ENCODE data around the gene LSAMP.

LSAMP gene

GRCh38 chr3:116046350-116046749, 398.9 kb downstream of the LSAMP start:
- TF ChIP-seq, protein P1, sequence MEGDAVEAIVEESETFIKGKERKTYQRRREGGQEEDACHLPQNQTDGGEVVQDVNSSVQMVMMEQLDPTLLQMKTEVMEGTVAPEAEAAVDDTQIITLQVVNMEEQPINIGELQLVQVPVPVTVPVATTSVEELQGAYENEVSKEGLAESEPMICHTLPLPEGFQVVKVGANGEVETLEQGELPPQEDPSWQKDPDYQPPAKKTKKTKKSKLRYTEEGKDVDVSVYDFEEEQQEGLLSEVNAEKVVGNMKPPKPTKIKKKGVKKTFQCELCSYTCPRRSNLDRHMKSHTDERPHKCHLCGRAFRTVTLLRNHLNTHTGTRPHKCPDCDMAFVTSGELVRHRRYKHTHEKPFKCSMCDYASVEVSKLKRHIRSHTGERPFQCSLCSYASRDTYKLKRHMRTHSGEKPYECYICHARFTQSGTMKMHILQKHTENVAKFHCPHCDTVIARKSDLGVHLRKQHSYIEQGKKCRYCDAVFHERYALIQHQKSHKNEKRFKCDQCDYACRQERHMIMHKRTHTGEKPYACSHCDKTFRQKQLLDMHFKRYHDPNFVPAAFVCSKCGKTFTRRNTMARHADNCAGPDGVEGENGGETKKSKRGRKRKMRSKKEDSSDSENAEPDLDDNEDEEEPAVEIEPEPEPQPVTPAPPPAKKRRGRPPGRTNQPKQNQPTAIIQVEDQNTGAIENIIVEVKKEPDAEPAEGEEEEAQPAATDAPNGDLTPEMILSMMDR (IDR thresholded peaks at IDR 0.05; ENCODE audit: extremely low read depth, missing control alignments) = no peak
- DNase-seq (ENCODE audit: low spot score) = no peak

DNA sequence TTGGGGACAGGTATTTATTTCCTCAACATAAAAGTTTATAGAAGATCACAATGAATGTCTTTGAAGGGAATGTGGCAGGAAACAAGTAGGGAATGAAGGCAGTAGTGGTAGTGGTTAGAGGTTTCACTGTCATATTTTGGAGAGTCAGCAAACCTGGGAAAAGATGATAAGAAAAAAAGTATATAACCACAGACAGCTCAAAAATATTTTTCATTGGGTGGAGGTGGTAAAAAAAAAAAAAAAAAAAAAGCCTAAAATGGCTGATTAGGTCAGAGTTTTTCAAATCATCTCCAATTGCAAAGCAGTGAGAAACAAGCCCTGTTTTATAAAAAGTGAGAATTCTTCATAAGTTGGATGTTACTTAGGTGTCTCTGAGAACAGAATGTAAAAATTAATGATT, 400.0 kb downstream of the LSAMP start:
- DNase-seq (ENCODE audit: low spot score) = no peak
- TF ChIP-seq, protein P1 (IDR thresholded peaks at IDR 0.05; ENCODE audit: extremely low read depth, missing control alignments) = no peak

DNA sequence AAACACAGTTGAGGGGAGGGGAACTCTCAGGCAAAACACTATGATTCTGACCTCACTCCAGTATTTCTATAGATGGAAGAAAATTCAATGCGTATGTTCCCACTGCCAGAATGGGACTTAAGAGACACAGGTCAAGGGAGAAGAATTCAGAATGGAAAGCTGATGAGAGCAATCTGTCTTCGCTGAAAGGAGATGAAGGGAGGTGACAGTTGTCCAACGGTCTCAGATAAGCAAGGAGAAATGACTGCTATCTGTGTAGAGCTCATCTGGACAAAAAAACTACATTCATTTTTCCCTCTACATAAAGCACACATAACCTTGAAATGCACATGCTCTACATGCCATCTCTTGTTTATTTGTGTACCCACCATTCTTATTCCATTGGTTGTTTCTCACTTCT, 405.1 kb downstream of the LSAMP start:
- DNase-seq (ENCODE audit: low spot score) = no peak
- TF ChIP-seq, protein P1 (IDR thresholded peaks at IDR 0.05; ENCODE audit: extremely low read depth, missing control alignments) = no peak

DNA sequence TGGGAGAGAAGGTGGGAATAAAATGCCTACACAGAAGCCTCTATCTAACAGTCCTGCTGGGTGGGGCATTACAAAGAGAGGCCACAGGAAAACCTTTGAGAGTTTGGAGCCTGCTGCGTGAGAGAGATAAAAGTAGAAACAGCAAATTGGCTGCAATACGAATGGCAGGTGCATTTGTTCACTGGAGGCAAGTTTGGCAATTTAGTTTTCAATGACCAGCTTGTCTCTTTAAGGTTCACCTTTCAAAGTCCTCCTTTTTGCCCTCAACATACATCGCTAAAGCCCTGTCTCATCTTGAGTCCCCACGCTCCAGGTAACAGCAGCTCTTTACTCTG, 405.7 kb downstream of the LSAMP start:
- no peak for DNase-seq (ENCODE audit: low spot score)
- TF ChIP-seq, protein P1 (IDR thresholded peaks at IDR 0.05; ENCODE audit: extremely low read depth, missing control alignments) = no peak

GRCh38 chr3:116038968-116039650, 406.2 kb downstream of the LSAMP start:
- TF ChIP-seq, protein P1 (IDR thresholded peaks at IDR 0.05; ENCODE audit: extremely low read depth, missing control alignments) = no peak
- no peak for DNase-seq (ENCODE audit: low spot score)

DNA sequence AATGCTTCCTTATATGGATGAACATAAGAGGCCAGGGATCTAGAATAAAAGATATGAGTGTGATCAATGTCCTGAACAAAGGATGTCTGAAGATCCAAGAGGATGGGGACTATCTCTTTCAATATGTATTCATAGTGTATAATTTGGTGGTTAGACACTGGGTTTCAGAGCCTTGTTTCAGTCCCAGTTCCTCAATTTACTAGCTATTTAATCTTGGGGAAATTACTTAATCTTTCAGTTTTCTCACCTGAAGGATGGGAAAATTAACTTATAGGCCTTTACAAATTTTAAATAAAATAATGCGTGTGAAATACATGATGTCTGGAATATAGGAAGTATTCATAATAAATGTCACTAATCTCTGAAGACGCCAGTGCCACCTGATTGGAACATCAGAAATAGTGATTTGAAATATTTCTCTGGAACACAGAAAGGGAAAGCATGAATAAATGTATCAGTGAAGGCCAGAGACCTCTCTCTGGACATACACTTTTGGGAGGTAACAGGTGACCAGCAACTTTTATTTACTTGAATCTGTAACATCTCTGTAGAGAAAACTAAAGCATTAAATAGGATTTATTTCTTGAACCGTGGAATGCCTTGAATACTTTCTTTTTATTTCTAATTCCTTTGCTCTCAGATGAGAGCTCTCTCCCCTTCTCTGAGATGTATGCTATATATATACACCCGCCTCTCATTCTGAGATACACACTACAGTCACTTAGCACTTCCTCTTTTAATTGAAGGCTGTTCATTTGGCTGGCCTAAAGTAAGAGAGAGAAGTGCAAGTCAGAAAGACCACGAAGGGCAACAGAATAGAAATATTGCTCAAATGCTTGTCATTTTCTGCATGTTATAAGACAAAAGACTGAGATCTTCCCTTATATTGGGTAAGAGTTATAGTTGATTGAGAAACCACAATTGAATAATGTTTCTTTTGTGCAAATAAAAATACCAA, 407.1 kb downstream of the LSAMP start:
- peak; percentile 47 for DNase-seq (ENCODE audit: low spot score)
- TF ChIP-seq, protein P1 (IDR thresholded peaks at IDR 0.05; ENCODE audit: extremely low read depth, missing control alignments) = no peak

DNA sequence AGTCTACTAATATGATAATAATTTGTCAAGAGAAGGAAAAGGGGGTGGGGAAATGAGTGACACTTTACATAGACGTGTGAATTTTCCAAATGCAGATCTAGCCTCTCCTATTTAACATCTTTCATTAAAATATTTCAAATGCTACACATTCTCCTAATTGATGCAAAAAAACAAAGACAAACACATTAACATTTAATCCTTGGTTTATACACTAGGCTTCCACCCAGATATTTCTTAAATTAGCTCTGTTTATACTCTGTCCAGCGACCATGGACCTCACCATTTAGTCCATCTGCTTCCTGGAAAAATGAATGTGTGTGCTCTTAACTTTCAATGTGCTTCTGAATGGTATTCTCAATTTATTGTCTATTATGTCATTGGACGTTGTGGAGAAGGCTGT, 409.9 kb downstream of the LSAMP start:
- TF ChIP-seq, protein P1 (IDR thresholded peaks at IDR 0.05; ENCODE audit: extremely low read depth, missing control alignments) = no peak
- DNase-seq (ENCODE audit: low spot score) = no peak

Measured in GM20000 (cell line).